NCI-H1436 treated with DMSO at 0.1 percent for 48 hours (cell line): Measurements from ENCODE around the gene GRIK4.

Experiments used
- DNase-seq: peaks from one replicate; lab custom pipeline; 2025; lab: John Stamatoyannopoulos, UW

The GRIK4 gene

DNA sequence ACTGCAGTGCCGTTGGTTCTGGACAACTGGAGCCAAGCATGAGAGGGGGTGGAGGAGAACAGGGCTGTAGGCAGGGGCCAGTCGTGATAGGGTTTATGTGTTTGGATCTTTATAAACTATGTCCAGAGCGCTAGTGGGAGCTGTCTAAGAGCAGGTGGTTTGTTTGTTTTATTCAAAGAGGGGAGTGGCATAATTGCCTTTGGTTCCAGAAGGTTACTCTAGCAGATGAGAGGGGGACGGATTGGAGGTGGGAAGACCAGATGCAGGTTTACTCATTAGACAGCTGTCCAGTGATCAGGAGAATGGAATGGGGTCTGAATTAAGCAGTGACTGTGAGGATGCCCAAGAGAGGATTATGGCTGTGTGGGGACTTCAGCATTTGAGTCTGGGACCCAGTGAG lies 403.1 kb downstream of the GRIK4 start:
- no peak for DNase-seq

DNA sequence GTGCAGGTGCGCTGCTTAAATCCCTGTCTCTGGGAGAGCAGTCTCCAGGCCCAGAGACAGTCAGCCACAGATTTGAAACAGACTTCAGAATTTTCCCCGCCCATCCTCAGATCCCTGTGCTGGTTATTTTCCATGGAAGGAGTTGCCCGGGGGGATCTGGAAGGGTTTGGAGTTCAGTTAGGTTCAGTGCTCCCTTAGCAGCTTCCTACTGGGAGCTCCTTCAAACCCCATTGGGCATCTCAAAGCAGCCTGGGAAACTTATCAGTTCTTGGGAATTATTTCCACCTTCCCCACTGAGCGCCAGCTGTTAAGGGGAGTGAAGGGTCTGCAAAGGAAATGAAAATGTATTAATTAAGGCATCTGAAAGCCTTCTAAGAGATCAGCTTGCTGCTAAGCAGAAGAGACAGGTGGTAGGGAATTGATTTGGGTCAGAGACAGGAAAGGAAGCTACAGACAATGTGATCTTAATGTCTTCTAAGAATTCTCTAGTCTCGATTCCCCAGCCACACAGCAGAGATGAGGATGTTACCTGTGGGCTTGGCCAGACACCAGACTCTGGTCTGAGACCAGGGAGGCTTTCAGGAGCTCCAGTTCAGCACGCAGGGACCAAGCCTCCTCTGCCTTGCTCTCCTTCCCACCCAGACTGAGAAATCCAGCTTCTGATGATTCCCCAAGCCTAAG lies 406.2 kb downstream of the GRIK4 start:
- no peak for DNase-seq

DNA sequence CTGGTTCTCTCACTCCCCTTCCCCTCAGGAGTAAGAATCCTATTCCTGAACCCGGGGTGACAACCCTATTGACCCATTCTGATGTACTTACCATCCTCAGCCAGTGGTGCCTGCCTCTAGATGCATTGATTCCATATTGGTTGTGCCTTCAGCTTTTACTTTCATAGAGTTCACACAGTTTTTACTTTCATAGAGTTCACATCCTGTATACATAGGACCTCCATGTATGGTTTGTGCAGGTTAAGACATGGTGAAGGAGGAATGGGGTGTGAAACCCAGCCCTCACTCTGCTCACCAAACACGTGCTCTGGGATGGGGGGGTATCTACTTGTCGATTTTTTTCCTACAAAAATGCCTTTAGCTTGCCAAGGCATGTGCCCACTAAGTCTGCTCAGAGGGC lies 406.7 kb downstream of the GRIK4 start:
- no peak for DNase-seq

DNA sequence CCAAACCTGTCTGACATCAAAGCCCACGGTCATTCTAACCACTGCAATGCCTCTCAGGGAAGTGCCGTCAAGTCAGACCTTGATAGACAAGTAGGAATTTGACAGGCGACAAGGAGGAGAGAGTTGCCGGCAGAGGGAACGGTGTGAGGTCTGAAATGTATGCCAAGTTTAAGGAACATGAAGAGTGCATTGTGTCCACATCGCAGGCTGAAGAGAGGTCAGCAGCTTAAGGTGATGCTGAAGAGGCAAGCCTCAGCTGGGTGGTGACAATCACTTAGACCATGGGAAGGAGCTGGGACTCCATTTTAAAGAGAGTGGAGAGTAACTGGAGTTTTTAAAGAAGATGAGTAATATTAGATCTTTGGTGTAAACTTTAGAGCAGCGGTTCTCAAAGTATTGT lies 407.5 kb downstream of the GRIK4 start:
- no peak for DNase-seq

DNA sequence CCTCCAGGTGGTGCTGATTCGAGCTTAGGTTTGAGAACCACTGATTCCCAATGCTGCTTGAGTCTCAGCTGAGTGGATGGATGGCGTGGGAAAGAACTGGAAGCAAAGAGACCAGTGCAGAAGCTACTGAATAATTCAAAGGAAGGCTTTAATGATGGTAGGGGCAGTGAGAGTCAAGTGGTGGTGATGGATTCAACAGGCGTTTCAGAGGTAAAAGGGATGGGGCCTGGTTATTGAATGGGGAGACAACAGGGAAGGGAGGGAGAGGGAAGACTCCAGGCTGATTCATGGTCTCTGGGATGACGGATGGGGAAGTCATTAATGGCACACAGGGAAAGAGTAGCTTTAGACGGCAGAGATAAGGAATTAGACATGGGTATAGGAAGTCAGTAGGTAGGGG lies 408.0 kb downstream of the GRIK4 start:
- no peak for DNase-seq

DNA sequence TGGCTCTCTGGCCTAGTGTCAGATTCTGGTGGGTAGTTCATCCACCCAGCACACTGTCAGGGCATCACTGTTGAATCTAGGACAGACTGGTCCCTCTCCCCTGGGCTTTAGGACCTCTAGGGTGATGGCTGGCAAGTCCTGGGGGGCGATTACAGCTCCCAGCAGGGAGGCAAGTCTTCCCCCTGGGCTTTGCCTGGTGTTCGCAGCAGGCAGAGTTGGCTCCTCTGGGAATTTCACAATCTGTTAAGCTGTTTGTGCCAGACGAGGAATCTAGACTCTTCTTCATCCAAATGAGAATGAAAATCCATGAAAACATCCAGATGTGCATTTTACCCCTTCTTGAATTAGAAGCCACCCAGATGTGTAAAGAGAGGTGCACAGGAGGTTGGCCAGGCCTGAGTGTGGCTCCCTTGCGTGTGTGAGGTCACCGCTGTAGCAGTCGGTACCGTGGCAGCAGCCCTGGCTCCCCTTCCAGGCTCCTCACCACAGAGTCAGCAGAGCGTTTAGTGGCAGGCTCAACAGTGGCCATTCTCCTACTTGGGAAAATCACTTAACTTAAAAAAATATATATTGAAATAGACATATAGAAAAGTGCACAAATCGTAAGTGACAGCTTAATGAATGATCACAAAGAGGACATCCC lies 412.4 kb downstream of the GRIK4 start:
- no peak for DNase-seq

DNA sequence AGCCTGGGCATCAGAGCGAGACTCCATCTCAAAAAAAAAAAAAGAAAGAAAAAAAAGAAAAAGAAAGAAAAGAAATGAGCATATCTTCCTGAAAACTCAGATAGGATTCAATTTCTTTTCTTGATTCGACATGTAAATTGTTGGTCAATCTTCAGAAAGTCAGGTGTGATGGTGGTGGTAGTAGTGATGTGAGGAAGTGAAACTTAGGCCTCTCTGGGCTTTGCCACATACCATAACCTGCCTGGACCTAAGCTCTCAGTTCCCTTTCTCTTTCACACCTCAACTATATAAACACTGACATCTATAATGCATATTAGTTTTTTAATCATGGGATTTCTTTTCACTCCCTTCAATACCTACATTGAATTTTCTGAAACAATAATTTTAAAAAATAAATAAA lies 414.4 kb downstream of the GRIK4 start:
- no peak for DNase-seq

DNA sequence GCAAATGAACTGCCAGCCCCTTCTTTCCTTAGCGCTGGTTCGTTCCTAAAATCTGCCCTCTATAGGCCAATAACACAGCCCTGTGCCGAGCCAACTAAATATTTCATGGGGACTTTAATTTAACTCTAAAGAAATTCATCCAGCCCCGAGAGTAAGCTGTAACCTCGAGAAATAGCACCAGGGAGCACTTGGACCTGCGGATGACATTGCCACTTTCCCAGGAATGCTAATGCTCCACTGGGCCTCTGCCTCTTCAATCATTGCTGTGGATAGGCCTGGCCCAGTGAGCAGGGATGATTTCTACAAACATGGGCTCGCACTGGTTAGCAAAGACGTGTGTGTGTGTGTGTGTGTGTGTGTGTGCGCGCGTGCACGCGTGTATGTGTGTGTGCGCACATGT lies 417.1 kb downstream of the GRIK4 start:
- DNase-seq, result no peak

DNA sequence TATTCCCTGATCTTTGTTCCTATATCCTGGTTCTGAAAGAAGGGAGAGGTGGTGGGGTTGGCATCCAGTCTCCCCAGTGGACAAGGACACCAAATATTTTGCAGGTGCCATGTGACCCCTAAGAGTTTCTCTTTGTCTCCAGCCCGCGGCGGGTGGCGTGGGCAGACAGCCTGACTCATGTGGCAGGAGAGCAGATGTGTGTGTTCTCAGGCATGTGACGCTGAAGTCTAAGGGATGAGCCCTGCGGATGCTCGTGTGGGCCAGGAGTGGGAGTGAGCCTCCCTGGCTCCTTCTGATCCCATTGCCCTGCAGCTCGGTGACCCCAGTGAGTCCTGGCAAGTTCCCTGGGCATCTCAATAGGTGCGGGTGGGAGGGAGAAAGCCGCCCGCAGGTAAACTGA lies 417.5 kb downstream of the GRIK4 start:
- no peak for DNase-seq

DNA sequence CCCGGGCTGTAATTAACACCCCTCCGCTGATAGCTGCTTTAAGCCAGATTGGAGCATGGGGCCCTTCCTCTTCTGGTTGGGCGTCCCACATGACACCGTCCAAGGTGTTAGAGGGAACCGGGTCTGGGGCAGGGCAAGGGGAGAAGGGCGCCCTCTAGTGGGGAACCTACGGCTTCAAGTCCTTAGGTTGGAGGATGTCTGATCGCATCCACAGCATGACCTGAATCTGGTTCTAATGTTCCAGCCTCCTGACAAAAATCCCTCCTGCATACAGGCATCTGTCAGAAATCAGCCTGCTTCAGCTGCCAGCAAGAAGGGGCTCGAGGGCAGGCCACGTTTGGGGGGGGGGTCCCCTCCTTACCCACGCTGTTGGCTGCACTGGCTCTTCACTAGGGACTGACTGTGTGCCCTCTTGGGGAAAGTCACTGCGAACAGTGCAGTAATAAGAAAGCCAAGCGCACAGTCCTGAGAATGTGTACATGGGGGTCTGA lies 418.2 kb downstream of the GRIK4 start:
- DNase-seq, result no peak

DNA sequence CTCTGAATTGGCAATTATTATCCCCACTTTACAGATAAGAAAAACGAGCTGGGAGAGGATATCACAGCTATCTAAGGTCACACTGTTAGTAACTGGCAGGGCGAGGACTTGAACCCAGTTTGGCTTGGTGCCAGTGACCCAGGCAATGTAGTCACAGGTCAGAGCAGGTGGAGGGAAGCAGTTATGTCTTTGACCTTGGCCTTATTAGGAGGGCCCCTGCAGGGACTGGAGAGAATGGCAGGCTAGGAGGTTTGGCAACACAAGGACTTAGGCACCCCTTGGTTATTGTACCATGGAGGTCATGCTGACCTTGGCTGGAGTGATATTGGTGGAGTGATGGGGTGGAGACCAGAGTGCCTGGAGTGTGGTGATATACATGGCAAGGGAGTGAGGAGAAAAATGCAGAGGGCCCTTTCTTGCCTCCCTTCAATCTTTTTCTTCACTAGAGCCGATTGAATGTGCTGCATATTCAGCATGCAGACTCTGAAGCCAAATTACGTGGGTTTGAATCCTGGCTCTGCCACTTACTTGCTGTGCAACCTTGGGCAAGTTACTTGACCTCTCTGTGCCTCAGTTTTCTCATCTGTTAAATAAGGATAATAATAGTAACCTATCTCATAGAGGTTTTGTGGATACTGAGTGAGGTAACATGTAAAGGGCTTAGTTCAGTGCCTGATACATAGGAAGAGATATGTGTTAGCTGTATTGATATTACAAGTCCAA lies 419.7 kb downstream of the GRIK4 start:
- DNase-seq, result no peak

DNA sequence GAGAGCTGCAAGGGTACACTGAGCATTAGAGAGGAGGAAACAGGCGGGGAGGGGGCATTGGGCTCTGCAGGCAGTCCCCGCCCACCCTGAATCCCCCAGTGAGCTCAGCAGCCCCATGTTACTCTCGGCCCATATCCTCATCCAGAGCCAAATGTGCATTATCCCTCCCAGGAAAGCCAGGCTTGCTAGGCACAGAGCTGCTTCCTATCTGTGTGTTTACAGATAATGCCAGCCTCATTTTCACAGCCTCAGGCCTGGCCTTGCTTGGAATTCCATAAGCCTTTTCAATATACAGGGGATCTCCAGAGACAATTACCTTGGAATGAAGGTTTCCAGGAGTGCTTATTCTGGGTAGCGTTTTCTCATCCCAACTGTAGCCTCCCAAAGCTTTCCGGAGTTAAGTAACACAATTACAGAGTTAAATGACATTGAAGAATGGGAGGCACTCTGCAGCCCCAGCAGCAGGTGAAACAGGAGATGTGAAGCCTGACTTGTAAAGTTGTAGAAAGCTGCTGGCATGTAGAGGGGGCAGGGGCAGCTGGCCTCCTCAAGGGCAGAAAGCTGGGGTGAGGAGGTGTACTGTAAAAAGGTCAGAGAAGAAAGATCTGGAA lies 420.9 kb downstream of the GRIK4 start:
- no peak for DNase-seq

DNA sequence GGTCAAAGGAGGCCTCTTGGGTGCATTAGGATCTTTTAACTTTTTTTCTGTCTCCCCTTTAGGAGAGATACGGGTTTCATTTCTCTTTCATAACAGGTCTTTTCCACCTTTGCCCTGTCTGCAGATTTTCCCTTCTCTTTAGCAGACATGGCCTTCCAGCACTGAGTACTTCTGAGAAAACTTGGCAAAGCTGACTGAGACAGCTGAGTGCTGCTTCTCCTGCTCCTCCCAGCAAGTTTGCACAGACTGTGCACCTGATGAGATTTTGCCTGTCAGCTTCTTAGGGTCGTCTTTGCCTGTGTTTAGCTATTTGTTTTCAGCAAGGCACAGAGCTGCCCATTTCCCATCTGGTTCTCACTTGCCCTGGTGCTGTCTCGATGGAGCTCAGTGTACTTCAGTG lies 424.8 kb downstream of the GRIK4 start:
- DNase-seq, result no peak

DNA sequence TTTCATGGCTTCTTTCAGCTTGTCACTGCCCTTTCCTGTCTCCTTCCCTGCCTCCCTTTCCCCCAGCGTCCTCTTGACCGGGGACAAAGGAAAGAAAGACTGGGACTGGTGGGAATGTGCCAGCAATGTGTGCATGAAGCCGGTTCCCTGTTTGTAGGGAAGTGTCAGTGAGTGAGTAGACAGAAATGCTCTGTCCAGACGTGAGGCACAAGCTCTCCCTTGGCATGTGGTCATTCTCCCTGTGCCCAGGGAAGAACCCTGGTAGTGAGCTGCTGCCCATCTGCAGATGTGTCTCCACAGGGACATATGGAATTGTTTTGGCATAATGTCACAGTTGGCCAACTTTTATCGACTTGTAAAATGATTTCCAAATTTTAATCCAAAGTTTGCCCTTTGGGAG lies 426.0 kb downstream of the GRIK4 start:
- no peak for DNase-seq

DNA sequence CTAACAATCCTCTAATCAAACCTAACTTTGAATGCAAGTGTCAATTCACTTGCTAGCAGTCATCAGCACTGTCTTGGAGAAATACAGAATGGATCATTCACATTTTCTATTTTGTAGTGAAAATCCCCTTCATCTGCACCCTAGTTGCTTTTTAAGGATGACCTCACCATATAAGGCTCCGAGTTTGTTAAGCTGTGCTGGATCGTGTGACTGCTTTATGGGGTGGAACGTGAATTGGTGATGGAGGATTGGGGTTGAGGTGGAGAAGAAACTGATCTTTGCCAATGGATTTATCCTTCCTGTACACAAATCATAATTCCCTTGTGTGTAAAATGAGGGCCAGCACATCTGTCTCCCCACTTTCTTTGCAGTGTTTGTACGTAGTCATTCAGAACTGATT lies 426.7 kb downstream of the GRIK4 start:
- DNase-seq, result no peak

DNA sequence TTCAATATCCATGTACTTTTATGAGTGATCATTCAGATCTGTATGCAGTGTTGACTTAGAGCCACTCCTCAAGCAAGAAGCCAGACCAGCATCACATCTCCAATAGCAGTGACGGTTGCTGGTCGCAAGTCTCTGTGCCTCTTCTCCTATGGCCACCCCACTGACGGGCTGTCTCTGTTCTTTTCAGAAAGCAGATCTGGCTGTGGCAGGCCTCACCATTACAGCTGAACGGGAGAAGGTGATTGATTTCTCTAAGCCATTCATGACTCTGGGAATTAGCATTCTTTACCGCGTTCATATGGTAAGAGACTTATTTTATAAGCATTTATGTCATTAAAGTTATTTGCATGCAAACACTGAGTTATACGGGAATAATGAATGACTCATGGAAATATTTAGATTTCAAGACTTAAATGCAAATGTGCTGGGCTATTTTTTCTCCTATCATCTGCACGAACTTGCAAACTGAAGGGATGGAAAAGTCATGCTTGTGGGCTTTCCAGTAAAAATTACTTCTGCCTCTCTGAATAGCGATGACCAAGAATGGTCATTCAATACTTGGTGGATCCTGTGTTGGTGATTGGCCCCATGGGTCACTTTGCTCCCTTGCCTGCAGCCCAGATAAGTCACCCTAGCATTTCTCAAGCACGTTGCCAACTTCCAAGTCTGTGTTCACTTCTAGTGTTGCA lies 428.8 kb downstream of the GRIK4 start:
- DNase-seq, result no peak

DNA sequence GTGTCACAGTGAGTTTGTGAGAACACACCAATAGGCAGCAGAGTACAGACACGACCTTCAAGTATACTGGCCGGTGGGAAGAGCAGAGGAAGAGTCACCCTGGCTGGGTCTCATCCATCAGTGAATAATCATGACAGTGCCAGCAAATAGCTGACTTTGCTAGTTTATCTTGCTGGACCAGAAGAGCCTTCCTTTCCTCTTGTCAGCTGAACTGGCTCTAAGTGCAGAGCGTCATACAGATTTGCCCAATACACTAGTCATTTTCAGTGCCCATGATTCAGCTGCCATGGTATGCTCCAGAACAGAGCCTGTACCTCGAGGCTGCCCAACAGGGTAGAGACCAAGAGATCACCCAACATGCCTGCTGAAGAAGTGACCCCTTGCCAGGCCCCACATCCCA lies 429.5 kb downstream of the GRIK4 start:
- DNase-seq, result no peak

DNA sequence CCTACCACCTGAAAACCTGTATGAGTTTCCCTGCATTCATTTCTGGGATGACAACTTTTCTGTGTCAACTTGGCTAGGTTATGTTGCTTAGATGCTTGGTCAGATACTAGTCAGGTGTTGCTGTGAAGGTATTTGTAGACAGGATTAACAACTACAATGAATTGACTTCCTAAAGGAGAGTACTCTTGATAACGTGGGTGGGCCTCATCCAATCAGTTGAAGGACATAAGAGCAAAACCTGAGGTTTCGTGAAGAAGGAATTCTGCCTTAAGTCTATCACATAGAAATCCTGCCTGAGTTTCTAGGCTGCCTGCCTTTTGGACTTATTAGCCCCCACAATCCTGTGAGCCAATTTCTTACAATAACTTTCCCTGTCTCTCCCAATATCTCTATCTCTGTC lies 431.2 kb downstream of the GRIK4 start:
- no peak for DNase-seq

DNA sequence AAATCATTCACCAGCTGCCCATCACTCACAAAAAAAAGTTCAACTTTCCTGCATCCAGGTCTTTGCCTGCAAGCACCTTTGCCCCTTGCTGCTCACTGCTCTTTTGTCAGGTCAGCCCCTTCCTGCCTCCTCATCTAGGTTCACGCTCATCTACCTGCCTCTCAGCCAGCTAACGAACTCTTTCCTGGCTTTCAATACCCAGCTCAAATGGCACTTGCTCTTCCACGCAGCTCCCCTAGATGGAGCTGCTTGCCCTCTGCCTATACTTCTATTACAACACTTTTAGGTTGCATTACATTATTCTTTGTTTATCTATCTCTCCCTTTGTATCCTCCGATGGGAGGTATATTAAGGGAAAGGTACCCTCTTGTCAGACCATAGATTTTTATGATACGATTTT lies 433.5 kb downstream of the GRIK4 start:
- no peak for DNase-seq

DNA sequence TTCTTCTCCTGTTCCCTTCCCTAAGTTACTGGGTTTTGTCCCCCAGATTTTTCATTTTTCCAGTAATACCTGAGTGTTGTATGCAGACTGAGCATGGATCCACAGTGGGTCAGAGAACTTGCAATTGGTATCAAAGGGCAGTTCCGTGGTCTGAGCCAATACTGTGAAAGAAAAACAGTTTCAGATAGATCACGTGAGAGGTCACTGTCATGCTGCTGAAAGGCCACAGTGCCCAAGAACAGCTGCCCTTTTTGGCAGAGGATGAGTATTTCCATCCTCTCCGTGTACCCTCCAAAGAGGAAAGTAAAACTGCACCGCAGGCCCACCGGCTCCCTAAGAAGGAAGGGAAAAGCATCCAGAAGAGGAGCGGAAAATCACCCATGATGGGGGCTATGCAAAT lies 439.3 kb downstream of the GRIK4 start:
- DNase-seq, result no peak

DNA sequence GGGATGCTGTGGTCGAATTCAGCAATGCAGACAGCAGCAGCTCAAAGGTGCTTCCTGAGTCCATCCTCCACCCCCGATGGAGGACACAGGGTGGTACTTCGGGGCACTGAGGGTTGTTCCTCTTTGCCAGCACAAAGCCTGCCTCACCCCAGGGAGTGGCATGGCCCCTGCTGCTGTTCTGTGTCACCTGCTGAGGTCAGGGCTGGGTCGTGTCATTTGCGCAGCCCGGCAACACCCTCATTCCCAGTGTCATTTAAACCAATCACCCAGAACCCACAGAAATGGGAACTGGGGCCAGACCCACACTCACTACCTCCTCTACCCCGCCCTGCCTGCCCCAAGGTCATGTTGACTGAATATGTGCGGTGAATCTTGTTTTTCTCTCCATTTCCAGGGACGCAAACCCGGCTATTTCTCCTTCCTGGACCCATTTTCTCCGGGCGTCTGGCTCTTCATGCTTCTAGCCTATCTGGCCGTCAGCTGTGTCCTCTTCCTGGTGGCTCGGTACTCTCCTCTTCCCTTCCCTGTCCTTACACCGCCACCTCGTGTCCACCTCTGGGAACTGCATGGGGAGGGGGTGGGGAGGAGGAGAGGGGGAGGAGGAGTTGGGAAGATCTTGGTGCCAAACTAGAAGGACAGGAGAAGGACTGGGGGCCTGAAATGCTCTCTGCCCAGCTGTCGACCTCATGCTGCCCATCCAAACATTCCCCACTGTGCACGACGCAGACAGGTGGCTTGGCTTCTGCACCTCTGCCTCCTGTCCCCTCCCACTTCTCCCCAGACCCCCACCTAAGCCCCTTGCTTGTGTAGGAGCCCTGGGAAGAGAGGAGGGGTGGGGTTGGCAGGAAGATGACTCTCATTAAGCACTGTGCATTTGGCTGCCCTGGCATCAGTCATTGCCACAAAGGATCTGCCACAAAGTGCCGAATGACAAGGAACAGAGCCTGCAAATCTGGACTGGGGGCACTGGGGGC lies 441.2 kb downstream of the GRIK4 start:
- DNase-seq, result peak; percentile 28
